H1 (cell line): ENCODE data around the gene ABL2.

Source experiments
- CBX5 ChIP-seq: fragments of 300-800, 300-1000 bp; sonication (generic); IDR thresholded peaks from 2 replicates; pipeline ENCODE4 v1.7.1; 2016; ENCODE audit warnings: antibody characterized with exemption, low read length, low read depth
- CTBP2 ChIP-seq: IDR thresholded peaks from 2 replicates; pipeline ENCODE4 v1.7.0; 2011; ENCODE audit warnings: borderline replicate concordance, mild to moderate bottlenecking, moderate library complexity, mixed read lengths, low read length; ENCODE audit not compliant: insufficient read depth, insufficient read length
- CTCF ChIP-seq, 3 experiments: IDR thresholded peaks; 1 replicate in 2 of 3; 2 replicates in 1 of 3; pipeline versions ENCODE4 v1.5.1 to v1.6.1; 2011; ENCODE audit warnings: low read length in 3 of 3, mild to moderate bottlenecking in 3 of 3, inconsistent platforms in 2 of 3, low read depth in 1 of 3, moderate library complexity in 1 of 3; ENCODE audit not compliant: insufficient read depth in 1 of 3; ENCODE audit errors: control extremely low read depth in 1 of 3
- EZH2 ChIP-seq: fragments of 200-600 bp; sonication (generic); IDR thresholded peaks from 2 replicates; pipeline ENCODE4 v1.7.1; 2012; ENCODE audit warnings: low read depth, mild to moderate bottlenecking, moderate library complexity, low read length, inconsistent platforms; ENCODE audit not compliant: severe bottlenecking
- JUN ChIP-seq: IDR thresholded peaks from 2 replicates; pipeline ENCODE4 v1.6.1; 2011; ENCODE audit warnings: low read depth, mild to moderate bottlenecking, improper control_type of control experiment, low read length
- NANOG ChIP-seq: IDR thresholded peaks from 2 replicates; pipeline ENCODE4 v1.6.1; 2011; ENCODE audit warnings: low read length, low read depth, mild to moderate bottlenecking, inconsistent platforms; ENCODE audit not compliant: insufficient read depth, poor library complexity, severe bottlenecking
- NRF1 ChIP-seq: IDR thresholded peaks from 2 replicates; pipeline ENCODE4 v1.6.1; 2011; ENCODE audit warnings: mild to moderate bottlenecking, low read depth, low read length, improper control_type of control experiment
- PHF8 ChIP-seq: fragments of 200-600 bp; sonication (generic); conservative IDR thresholded peaks from 2 replicates; pipeline ENCODE4 v1.7.1; 2012; ENCODE audit warnings: low read depth, mild to moderate bottlenecking, inconsistent platforms, low read length, moderate library complexity
- SP1 ChIP-seq: IDR thresholded peaks from 2 replicates; pipeline ENCODE4 v1.6.1; 2011; ENCODE audit warnings: low read depth, low read length
- TAF7 ChIP-seq: optimal IDR thresholded peaks from 2 replicates; pipeline ENCODE3; 2011; ENCODE audit warnings: low read depth, mild to moderate bottlenecking, inconsistent platforms, low read length, moderate library complexity, borderline replicate concordance
- YY1 ChIP-seq: IDR thresholded peaks from 2 replicates; pipeline ENCODE4 v1.6.1; 2011; ENCODE audit warnings: low read depth, mild to moderate bottlenecking, low read length

DNA sequence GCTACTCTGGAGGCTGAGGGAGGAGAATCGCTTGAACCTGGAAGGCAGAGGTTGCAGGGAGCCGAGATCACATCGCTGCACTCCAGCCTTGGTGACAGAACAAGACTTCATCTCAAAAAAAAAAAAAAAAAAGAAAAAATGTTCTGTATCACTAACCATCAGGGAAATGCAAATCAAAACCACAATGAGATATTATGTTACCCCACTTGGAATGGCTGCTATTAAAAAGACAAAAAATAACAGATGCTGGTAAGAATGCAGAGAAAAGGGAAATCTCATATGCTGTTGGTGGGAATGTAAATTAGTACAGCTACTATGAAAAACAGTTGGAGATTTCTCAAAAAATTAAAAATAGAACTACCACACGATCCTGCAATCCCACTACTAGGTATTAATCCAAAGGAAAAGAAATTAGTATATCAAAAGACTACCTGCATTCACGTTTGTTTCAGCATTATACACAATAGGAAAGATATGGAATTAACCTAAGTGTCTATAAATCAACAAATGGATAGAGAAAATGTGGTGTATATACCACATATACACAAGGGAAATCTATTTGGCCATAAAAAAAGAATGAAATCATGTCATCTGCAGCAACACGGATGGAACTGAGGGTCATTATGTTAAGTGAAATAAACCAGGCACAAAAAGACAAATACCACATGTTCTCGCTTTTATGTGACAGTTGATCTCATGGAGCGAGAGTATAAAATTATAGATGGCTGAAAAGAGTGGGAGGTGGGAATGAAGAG lies 62.6 kb downstream of the ABL2 start:
- no peak for TF ChIP-seq CTCF (IDR thresholded peaks at IDR 0.05; ENCODE audit: control extremely low read depth in 1 of 3, insufficient read depth in 1 of 3, low read depth in 1 of 3, low read length in 3 of 3)
- no peak for TF ChIP-seq YY1
- no peak for TF ChIP-seq PHF8
- TF ChIP-seq CTBP2, result no peak
- no peak for TF ChIP-seq NANOG
- TF ChIP-seq CBX5, result no peak
- TF ChIP-seq EZH2, result no peak
- no peak for TF ChIP-seq JUN
- no peak for TF ChIP-seq TAF7
- no peak for TF ChIP-seq NRF1
- no peak for TF ChIP-seq SP1
